Choroid plexus epithelial cell (primary cell): ENCODE data around the gene TP53I3.
A peak's percentile ranks its signal among the peaks of the same experiment; 100 is the strongest.
"Not testable (repeated sequence)": the region's sequence is repeated elsewhere in the genome, so short reads cannot be mapped to it uniquely, and the experiment has no call there.

Source experiments
- DNase-seq: peaks from one replicate; pipeline ENCODE4 v3.0.0-alpha.2; 2010; ENCODE audit warnings: low read depth
- H3K4me3 ChIP-seq: 2 replicates; pipeline ENCODE4 v1.5.1; 2011; ENCODE audit warnings: low read depth, mild to moderate bottlenecking, control low read depth, low read length, moderate library complexity
- CTCF ChIP-seq: conservative IDR thresholded peaks from 2 replicates; pipeline ENCODE4 v1.5.1; 2011; ENCODE audit warnings: low read depth, mild to moderate bottlenecking, control low read depth, inconsistent platforms, low read length, moderate library complexity

The TP53I3 gene

DNA sequence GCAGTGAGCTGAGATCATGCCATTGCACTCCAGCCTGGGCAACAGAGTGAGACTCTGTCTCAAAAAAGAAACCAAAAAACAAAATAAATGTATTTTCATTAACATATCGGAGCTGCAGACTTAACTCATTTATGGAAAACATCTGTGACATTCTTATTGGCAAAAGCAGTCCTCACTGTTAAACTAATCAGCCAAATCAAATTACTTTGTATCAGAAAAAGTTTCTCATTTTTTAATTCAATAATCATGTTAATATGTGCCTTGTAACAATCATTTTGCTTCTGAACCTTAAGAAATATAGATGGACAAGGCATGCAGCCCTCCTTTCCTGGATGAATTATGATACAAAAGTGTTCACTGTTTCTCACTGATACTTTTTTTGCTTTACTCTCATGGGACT is 18.0 kb upstream of the TP53I3 start:
- no peak for DNase-seq
- H3K4me3 ChIP-seq = no peak overlapping the region
- no peak for TF ChIP-seq CTCF

GRCh38 chr2:24101992-24102391 is 17.4 kb upstream of the TP53I3 start:
- no peak for TF ChIP-seq CTCF
- DNase-seq = no peak
- H3K4me3 ChIP-seq = no peak overlapping the region

GRCh38 chr2:24100732-24101131 is 16.1 kb upstream of the TP53I3 start:
- not testable (repeated sequence) for DNase-seq

DNA sequence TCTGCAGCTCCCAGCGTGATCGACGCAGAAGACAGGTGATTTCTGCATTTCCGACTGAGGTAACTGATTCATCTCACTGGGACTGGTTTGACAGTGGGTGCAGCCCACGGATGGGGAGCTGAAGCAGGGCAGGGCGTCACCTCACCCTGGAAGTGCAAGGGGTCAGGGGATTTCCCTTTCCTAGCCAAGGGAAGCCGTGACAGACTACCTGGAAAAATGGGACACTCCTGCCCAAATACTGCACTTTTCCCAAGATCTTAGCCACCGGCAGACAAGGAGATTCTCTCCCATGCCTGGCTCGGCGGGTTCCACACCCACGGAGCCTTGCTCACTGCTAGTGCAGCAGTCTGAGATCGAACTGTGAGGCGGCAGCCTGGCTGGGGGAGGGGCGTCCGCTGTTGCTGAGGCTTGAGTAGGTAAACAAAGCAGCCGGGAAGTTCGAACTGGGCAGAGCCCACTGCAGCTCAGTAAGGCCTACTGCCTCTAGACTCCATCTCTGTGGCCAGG is 10.6 kb upstream of the TP53I3 start:
- not testable (repeated sequence) for DNase-seq, H3K4me3 ChIP-seq

More at GRCh38 chr2:24100732-24101131, 16.1 kb upstream of the TP53I3 start:
- H3K4me3 ChIP-seq = not testable (repeated sequence)

- not testable (repeated sequence) for DNase-seq, H3K4me3 ChIP-seq
Measured at GRCh38 chr2:24093270-24093669, 8.6 kb upstream of the TP53I3 start.

DNA sequence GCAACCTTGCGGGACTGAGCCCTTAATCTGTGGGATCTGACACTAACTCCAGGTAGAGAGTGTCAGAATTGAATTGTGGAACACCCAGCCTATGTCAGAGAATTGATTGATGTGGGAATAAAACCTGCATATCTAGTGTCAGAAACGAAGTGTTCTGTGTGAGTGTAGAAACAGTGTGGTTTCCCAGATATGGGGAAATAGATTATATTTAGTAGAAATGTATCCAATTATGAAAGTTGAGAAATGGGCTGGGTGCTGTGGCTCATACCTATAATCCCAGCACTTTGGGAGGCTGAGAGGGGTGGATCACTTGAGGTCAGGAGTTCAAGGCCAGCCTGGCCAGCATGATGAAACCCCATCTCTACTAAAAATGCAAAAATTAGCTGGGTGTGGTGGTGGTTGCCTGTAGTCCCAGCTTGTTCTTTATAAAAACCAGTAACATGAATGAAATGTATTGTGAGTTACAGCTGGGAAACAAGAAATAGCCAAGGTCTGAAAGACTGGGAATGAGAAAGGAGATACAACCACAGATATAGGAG is 4.3 kb upstream of the TP53I3 start:
- no peak for DNase-seq
- no peak overlapping the region for H3K4me3 ChIP-seq
- TF ChIP-seq CTCF = no peak

DNA sequence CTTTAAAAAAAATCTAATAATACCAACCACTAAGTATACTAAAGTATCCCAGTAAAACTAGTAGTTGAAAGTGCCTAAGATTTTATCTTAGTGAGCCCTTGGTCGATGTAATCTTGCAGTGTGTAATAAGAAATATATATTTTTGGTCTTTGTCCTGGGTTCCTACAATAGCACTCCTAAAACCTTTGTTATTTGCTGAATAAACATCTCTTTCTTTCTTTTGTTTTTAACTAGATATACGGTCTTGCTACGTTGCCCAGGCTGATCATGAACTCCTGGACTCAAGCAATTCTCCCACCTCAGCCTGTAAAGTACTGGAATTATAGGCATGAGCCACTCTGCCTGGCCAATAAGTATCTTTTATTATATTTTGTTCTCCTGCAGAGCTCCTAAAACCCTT is 2.4 kb upstream of the TP53I3 start:
- no peak for TF ChIP-seq CTCF
- no peak for DNase-seq

DNA sequence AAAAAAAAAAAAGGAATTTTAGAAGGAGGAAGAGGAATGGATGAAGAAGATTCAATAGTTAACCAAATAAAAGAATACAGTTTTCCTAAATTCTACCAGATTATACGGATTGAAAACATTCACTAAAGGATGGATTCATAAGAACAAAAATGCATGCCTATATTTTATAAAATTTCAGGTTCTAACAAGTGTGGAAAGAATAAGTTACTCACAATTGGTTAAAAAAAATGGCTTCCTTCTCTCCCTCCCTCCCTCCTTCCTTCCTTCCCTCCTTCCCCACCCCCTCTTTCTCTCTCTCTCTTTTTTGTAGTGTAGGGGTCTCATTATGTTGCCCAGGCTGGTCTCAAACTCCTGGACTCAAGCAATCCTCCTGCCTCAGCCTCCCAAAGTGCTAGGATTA is 1.6 kb upstream of the TP53I3 start:
- DNase-seq = no peak
- H3K4me3 ChIP-seq = no peak overlapping the region
- TF ChIP-seq CTCF = no peak

More for the DNA sequence above, 2.4 kb upstream of the TP53I3 start:
- no peak overlapping the region for H3K4me3 ChIP-seq

- peak overlapping the region; percentile 77 for H3K4me3 ChIP-seq
- DNase-seq = peak; percentile 48
- no peak for TF ChIP-seq CTCF
Measured at GRCh38 chr2:24085200-24085489, 511 bp upstream of the TP53I3 start.
